T-helper 1 cell treated with Interleukin-12 subunit alpha and Interleukin-12 subunit beta and Interleukin-4 antibody, amounts not matched to agents 30 ng/mL and 1 ng/mL, for 36 hours (primary cell): ENCODE measurements around the gene SYTL1. TPM values are rescaled to one million over a fixed set of nuclear protein-coding genes. Genes with fewer than 3 reads are reported as not detected.

Experiments used
- intact Hi-C: fragments of 100-400 bp; cut with micrococcal nuclease; formaldehyde crosslinking; loops from one replicate; pipeline ENCODE4 v1.15.1; 2024
- total RNA-seq: library from RNA; stranded (reverse); gene quantifications from 2 replicates; pipeline ENCODE4 v1.2.3, GENCODE V29; 2022

SYTL1 gene
- total RNA-seq, 1 donor from 2014 or later, result 104 TPM

GRCh38 chr1:27361044-27361402, 19.2 kb downstream of the SYTL1 start:
- intact Hi-C loops, result no loop called here

- intact Hi-C loops, result no loop called here
These were observed 19.7 kb downstream of the SYTL1 start for GRCh38 chr1:27361553-27361952.

GRCh38 chr1:27363766-27364695, 22.2 kb downstream of the SYTL1 start:
- intact Hi-C loops, result loop anchor here (2.0 kb wide), 2 partner anchors 41 to 205 kb away; partner anchors contain the start of gene TMEM222

- intact Hi-C loops, result loop anchor here (1.0 to 5.0 kb wide), 6 partner anchors 18 to 362 kb away; partner anchors contain the start of genes CD164L2, FAM76A, GPR3 and TMEM222
These were observed 23.0 kb downstream of the SYTL1 start for GRCh38 chr1:27364696-27365371.

GRCh38 chr1:27365372-27366112, 23.7 kb downstream of the SYTL1 start:
- intact Hi-C loops, result loop anchor here (1.0 to 5.0 kb wide), 6 partner anchors 18 to 362 kb away; partner anchors contain the start of genes CD164L2, FAM76A, GPR3 and TMEM222

- intact Hi-C loops, result loop anchor here (5.0 kb wide), 1 partner anchor 361 kb away; the partner anchor contains the start of gene FAM76A
These were observed 24.2 kb downstream of the SYTL1 start for GRCh38 chr1:27366113-27366410.

GRCh38 chr1:27366411-27367159, 24.8 kb downstream of the SYTL1 start, which contains the start of gene MAP3K6:
MAP3K6 (minus strand) TSS chr1:27366961; CDS start chr1:27366597, 364 bp downstream.
- intact Hi-C loops, result loop anchor here (5.0 kb wide), 1 partner anchor 361 kb away; the partner anchor contains the start of gene FAM76A

GRCh38 chr1:27367160-27367650, 25.4 kb downstream of the SYTL1 start:
- intact Hi-C loops, result loop anchor here (5.0 kb wide), 1 partner anchor 360 kb away; the partner anchor contains the start of gene FAM76A

- intact Hi-C loops, result loop anchor here (5.0 kb wide), 1 partner anchor 358 kb away; the partner anchor contains the start of gene FAM76A
These were observed 27.2 kb downstream of the SYTL1 start for GRCh38 chr1:27368869-27369582.

GRCh38 chr1:27372022-27372807, 30.4 kb downstream of the SYTL1 start:
- intact Hi-C loops, result no loop called here

GRCh38 chr1:27372808-27373690, 31.2 kb downstream of the SYTL1 start:
- intact Hi-C loops, result no loop called here

- intact Hi-C loops, result no loop called here
These were observed 32.7 kb downstream of the SYTL1 start, which contains the start of gene FCN3 for GRCh38 chr1:27374362-27375086. FCN3 (minus strand) TSS chr1:27374824; CDS start chr1:27374818, 6 bp downstream.

GRCh38 chr1:27377760-27378495, 36.1 kb downstream of the SYTL1 start:
- intact Hi-C loops, result no loop called here

GRCh38 chr1:27379564-27380122, 37.8 kb downstream of the SYTL1 start:
- intact Hi-C loops, result no loop called here

- intact Hi-C loops, result no loop called here
These were observed 38.4 kb downstream of the SYTL1 start for GRCh38 chr1:27380224-27380623.
